Fibroblast of villous mesenchyme (primary cell): ENCODE results near the gene KCNAB2. TPM values are rescaled to one million over a fixed set of nuclear protein-coding genes. Genes with fewer than 3 reads are reported as not detected.

Experiments
- DNase-seq: peaks from one replicate; pipeline ENCODE4 v3.0.0-alpha.2; 2010; ENCODE audit warnings: low read depth
- H3K4me3 ChIP-seq: 2 replicates; pipeline ENCODE4 v1.5.1; 2011; ENCODE audit warnings: low read depth, mild to moderate bottlenecking, low read length
- total RNA-seq: library from RNA; depleted of rRNA; stranded (reverse); fragments of >200 nt; gene quantifications from 2 replicates; pipeline ENCODE4 v1.2.3, GENCODE V29; 2012
- TF ChIP-seq, protein P1 (sequence below): IDR thresholded peaks from 2 replicates; pipeline ENCODE4 v1.5.1; 2012; ENCODE audit warnings: low read depth, mild to moderate bottlenecking, low read length; ENCODE audit not compliant: insufficient read depth

Gene KCNAB2
- total RNA-seq, 1 donor = 2.6 TPM

DNA sequence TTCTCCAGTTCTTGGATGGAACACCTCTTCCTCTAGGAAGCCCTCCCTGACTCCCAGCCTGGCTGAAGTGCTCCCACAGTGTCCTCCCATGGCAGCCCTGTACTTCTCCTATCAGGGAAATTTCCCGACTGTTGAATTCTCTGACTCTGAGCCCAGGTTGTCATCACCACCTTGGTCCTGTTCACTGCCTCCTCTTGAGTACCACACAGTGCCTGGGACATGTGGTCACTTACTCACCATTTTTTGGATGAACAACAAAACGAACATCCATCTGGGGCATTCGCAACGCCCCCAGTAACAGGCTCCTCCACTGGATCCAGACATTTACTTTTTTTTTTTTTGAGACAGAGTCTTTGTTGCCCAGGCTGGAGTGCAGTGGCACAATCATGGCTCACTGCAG lies 97.0 kb downstream of the KCNAB2 start:
- TF ChIP-seq, protein P1, sequence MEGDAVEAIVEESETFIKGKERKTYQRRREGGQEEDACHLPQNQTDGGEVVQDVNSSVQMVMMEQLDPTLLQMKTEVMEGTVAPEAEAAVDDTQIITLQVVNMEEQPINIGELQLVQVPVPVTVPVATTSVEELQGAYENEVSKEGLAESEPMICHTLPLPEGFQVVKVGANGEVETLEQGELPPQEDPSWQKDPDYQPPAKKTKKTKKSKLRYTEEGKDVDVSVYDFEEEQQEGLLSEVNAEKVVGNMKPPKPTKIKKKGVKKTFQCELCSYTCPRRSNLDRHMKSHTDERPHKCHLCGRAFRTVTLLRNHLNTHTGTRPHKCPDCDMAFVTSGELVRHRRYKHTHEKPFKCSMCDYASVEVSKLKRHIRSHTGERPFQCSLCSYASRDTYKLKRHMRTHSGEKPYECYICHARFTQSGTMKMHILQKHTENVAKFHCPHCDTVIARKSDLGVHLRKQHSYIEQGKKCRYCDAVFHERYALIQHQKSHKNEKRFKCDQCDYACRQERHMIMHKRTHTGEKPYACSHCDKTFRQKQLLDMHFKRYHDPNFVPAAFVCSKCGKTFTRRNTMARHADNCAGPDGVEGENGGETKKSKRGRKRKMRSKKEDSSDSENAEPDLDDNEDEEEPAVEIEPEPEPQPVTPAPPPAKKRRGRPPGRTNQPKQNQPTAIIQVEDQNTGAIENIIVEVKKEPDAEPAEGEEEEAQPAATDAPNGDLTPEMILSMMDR = no peak
- H3K4me3 ChIP-seq = no peak overlapping the region
- no peak for DNase-seq

DNA sequence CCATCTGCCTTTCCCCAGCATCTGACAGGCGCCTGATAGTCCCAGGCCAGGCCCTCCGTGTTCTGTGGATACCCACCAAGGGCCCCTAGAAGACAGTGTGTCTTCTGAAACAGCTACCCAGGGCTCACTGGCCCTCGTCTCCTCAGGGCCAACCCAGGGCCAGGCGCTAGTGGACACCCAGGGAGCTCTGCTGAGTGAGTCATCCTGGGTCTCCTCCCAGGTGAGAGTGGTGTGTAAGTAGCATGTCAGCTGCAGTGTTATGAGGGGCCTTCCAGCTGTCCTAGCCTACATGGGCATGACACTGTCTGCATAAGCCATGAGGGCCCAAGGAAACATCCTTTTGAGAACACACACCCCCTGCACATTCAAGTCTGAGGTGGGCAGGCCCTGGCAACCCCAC lies 97.7 kb downstream of the KCNAB2 start:
- DNase-seq = no peak
- H3K4me3 ChIP-seq = no peak overlapping the region
- TF ChIP-seq, protein P1 = no peak

DNA sequence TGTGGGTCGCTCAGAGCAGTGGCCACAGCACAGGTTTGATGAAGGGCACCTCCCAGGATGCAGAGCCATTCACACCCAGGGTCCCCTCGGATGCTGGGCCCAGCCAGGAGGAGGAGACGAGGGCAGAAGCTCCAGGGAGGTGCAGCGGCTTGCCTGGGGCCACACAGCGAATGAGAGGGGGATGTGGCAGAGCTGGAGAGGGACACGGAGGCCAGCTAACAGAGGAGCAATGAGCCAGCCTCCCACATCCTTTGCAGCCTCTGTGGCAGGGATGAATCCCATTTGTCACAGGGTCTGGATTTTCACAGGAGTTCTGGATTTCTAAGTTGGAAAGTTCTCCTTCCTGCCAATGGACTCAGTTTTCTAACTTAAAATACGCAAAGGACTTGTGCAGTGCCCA lies 98.5 kb downstream of the KCNAB2 start:
- DNase-seq = no peak
- no peak overlapping the region for H3K4me3 ChIP-seq
- TF ChIP-seq, protein P1 = no peak

DNA sequence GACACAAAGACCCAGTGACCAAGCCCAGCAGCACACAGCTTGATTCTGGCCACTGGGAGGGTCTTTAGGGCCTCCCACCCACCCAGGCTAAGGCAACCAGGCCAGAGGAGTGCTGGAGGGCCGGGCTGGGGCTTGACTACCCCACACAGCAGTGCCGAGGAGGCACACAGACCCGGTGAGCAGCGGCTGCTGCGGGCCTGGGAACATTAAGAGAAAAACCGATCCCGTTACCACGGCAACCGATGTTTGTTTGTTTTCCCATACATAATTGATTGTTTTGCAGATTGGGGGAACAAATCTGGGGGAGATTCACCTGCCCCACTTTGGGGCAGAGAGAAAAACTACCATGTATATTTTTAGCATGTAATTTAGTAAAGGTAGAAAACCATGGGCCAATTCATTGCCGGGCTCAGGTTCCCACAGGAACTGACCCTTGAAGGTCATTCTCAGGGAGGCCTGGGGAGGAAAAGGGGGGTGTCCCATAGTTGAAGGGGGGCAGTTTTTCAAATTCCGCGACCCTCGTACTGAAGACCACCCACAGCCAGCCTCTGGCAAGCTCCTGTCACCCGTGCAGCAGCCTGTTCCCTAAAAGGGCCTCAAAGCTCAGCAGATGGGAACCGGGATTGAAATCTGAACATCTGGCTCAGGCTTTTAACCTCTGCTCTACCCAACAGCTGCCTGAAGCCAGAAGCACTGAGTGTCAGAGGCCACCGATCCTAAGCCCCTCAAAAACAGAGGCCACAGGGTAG lies 99.1 kb downstream of the KCNAB2 start:
- no peak overlapping the region for H3K4me3 ChIP-seq
- DNase-seq = no peak
- TF ChIP-seq, protein P1 = no peak

DNA sequence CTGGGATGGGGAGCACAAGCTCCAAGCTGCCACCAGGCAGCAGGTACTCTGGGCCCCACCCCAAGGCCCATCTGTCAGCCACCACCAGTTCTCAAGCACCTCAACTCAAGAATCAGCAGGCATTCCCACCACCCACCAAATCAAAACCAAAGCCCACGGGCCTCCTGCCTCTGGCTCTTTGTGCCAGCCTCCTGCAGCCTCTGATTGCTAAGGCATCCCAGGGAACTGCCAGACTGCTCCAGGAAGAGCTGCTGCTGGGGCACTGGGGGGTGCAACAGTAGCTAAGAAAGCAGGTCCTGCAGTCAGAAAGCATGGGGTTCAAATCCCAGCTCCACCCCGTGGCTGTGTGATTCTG lies 99.7 kb downstream of the KCNAB2 start:
- no peak for DNase-seq
- TF ChIP-seq, protein P1 = no peak
- H3K4me3 ChIP-seq = no peak overlapping the region

DNA sequence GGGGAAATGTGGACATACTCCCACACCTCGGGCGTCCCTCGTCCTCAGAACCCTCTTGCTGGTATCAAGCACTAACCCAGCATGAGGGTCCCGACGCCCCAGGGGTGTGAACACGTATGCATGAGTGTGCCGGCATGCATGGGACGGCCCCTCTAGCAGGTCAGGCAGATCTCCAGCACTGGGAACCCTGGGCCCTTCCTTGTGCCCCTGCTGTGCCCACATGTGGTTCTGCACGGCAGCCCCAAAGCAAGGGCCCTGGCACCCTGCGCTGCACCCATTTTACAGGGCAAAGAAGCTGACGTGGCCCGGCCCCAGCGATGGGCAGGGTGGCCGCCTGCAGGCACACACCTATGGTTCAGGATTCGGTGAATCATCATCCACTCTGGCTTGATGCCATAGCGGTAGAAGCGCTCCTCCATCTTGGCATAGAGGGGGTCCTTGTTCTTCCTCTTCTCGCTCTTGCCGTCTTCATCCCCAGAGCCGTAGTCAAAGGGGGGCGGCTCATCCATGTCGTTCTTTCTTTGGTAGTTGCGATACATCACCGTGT lies 100.2 kb downstream of the KCNAB2 start:
- TF ChIP-seq, protein P1 = no peak
- H3K4me3 ChIP-seq = no peak overlapping the region
- DNase-seq = no peak
